HuH-7 (cell line): ENCODE results near the gene UNC5A.
A peak's percentile ranks its signal among the peaks of the same experiment; 100 is the strongest.

Source experiments
- DNase-seq: peaks from one replicate; pipeline ENCODE4 v3.0.0; 2011; ENCODE audit warnings: low spot score

UNC5A gene

GRCh38 chr5:176821441-176821840 lies 11.1 kb downstream of the UNC5A start:
- DNase-seq, result no peak

GRCh38 chr5:176822041-176822792 lies 11.9 kb downstream of the UNC5A start:
- no peak for DNase-seq

- DNase-seq, result no peak
These were observed 12.6 kb downstream of the UNC5A start for GRCh38 chr5:176822793-176823481.

- DNase-seq, result no peak
These were observed 13.6 kb downstream of the UNC5A start for GRCh38 chr5:176823869-176824412.

- DNase-seq, result no peak
These were observed 14.2 kb downstream of the UNC5A start for GRCh38 chr5:176824604-176825003.

GRCh38 chr5:176825234-176825633 lies 14.9 kb downstream of the UNC5A start:
- DNase-seq, result no peak

GRCh38 chr5:176825957-176826356 lies 15.6 kb downstream of the UNC5A start:
- no peak for DNase-seq

GRCh38 chr5:176827736-176828414 lies 17.5 kb downstream of the UNC5A start:
- DNase-seq, result no peak

GRCh38 chr5:176829320-176829719 lies 19.0 kb downstream of the UNC5A start:
- no peak for DNase-seq

- DNase-seq, result no peak
These were observed 20.1 kb downstream of the UNC5A start for GRCh38 chr5:176830422-176830994.

- no peak for DNase-seq
These were observed 20.6 kb downstream of the UNC5A start for GRCh38 chr5:176830995-176831423.

GRCh38 chr5:176831425-176831824 lies 21.1 kb downstream of the UNC5A start:
- DNase-seq, result no peak

GRCh38 chr5:176832162-176832561 lies 21.8 kb downstream of the UNC5A start:
- no peak for DNase-seq

- no peak for DNase-seq
These were observed 22.9 kb downstream of the UNC5A start for GRCh38 chr5:176833286-176833685.

GRCh38 chr5:176835918-176836317 lies 25.6 kb downstream of the UNC5A start:
- no peak for DNase-seq

GRCh38 chr5:176836811-176837706 lies 26.7 kb downstream of the UNC5A start:
- no peak for DNase-seq

GRCh38 chr5:176837707-176838115 lies 27.4 kb downstream of the UNC5A start:
- DNase-seq, result peak; percentile 91

GRCh38 chr5:176843673-176844072 lies 33.3 kb downstream of the UNC5A start:
- no peak for DNase-seq

- no peak for DNase-seq
These were observed 33.9 kb downstream of the UNC5A start for GRCh38 chr5:176844281-176844680.

GRCh38 chr5:176844706-176845391 lies 34.5 kb downstream of the UNC5A start:
- no peak for DNase-seq

GRCh38 chr5:176845392-176845713 lies 35.0 kb downstream of the UNC5A start:
- no peak for DNase-seq
